GM12878 (cell line): ENCODE results near the gene MRPL34. TPM values are rescaled to one million over a fixed set of nuclear protein-coding genes. Genes with fewer than 3 reads are reported as not detected.

Experiments
- ATAC-seq: fragments of 200-7000 bp; cut with Tn5 transposase; 3 replicates; pipeline ENCODE4 v1.9.1; 2020; ENCODE audit warnings: mild to moderate bottlenecking, moderate library complexity
- BruUV-seq: library from RNA; stranded (reverse); fragments of 400-500 nt; replicated peaks from 2 replicates; lab custom pipeline; 2021; lab: Mats Ljungman, UMichigan
- CTCF ChIA-PET: fragments of 300-600 bp; sonication (Branson Sonifier 250); formaldehyde crosslinking; extraction: SDS; loops from one replicate; lab custom pipeline; 2021; ENCODE audit warnings: inconsistent platforms; lab: Yijun Ruan, JAX
- POLR2A ChIA-PET: fragments of 350-600 bp; formaldehyde crosslinking; extraction: SDS; loops from one replicate; lab custom pipeline; 2021; ENCODE audit warnings: inconsistent platforms; lab: Charles Lee
- RAD21 ChIA-PET: fragments of 300-600 bp; sonication (Branson Sonifier 250); formaldehyde crosslinking; loops from one replicate; lab custom pipeline; 2023; ENCODE audit warnings: antibody characterized with exemption; ENCODE audit not compliant: unreplicated experiment; lab: Charles Lee
- SMC1A ChIA-PET: fragments of 300-600 bp; sonication (Branson Sonifier 250); formaldehyde crosslinking; loops from one replicate; lab custom pipeline; 2023; ENCODE audit not compliant: unreplicated experiment, uncharacterized antibody; lab: Charles Lee
- DNase-seq: peaks from one replicate; pipeline ENCODE4 v3.0.0-alpha.2; 2011; ENCODE audit warnings: low read depth, low spot score
- FAIRE-seq: peaks from 3 replicates; lab custom pipeline; 2011; peaks lifted over from hg19 to GRCh38; lab: Jason Lieb, UNC
- H2AFZ ChIP-seq: 2 replicates; pipeline ENCODE4 v1.6.0; 2011; ENCODE audit warnings: low read depth, low read length, control low read depth; ENCODE audit not compliant: control insufficient read depth
- H3K27ac ChIP-seq: 2 replicates; pipeline ENCODE4 v1.5.1; 2011; ENCODE audit warnings: control low read depth; ENCODE audit not compliant: control insufficient read depth, insufficient read depth
- H3K27me3 ChIP-seq, 2 experiments: replicated peaks in 1 of 2; 2 replicates each; pipeline versions ENCODE4 v1.6.0 to v1.6.1; 2011; ENCODE audit warnings: low read length in 1 of 2; ENCODE audit not compliant: control insufficient read depth in 2 of 2, insufficient read depth in 2 of 2
- H3K36me3 ChIP-seq, 2 experiments: 2 replicates each; pipeline ENCODE4 v1.5.1; 2011; ENCODE audit warnings: low read length in 1 of 2; ENCODE audit not compliant: control insufficient read depth in 2 of 2, insufficient read depth in 2 of 2
- H3K4me1 ChIP-seq: 2 replicates; pipeline ENCODE4 v1.6.1; 2011; ENCODE audit warnings: mild to moderate bottlenecking, low read length, moderate library complexity, mixed read lengths; ENCODE audit not compliant: control insufficient read depth, insufficient read depth
- H3K4me2 ChIP-seq: 2 replicates; pipeline ENCODE4 v1.6.0; 2011; ENCODE audit warnings: control low read depth; ENCODE audit not compliant: control insufficient read depth, insufficient read depth
- H3K4me3 ChIP-seq: fragments of 200-600 bp; sonication (generic); 2 replicates; pipeline ENCODE4 v1.5.1; 2016
- H3K79me2 ChIP-seq: 2 replicates; pipeline ENCODE4 v1.6.0; 2011; ENCODE audit warnings: low read length; ENCODE audit not compliant: control insufficient read depth, insufficient read depth
- H3K9ac ChIP-seq: 2 replicates; pipeline ENCODE4 v1.8.0; 2011; ENCODE audit warnings: low read length, control low read depth, mixed read lengths; ENCODE audit not compliant: control insufficient read depth, insufficient read depth
- H3K9me3 ChIP-seq: replicated peaks from 3 replicates; pipeline ENCODE4 v1.5.1; 2011; ENCODE audit warnings: mild to moderate bottlenecking, low read length; ENCODE audit not compliant: control insufficient read depth, insufficient read depth
- H4K20me1 ChIP-seq: 2 replicates; pipeline ENCODE4 v1.6.0; 2011; ENCODE audit not compliant: control insufficient read depth, insufficient read depth
- ASH2L ChIP-seq: fragments of 300-600, 200-600 bp; sonication (generic); IDR thresholded peaks from 2 replicates; pipeline ENCODE4 v1.6.1; 2017; ENCODE audit warnings: low read depth, mild to moderate bottlenecking, borderline replicate concordance
- BMI1 ChIP-seq: fragments of 450-650 bp; IDR thresholded peaks from 2 replicates; pipeline ENCODE4 v1.6.1; 2016; ENCODE audit warnings: mild to moderate bottlenecking, moderate library complexity, borderline replicate concordance
- CBX5 ChIP-seq: sonication (generic); IDR thresholded peaks from 2 replicates; pipeline ENCODE4 v1.6.1; 2016; ENCODE audit warnings: low read depth, moderate library complexity, mild to moderate bottlenecking, inconsistent platforms
- CREB1 ChIP-seq: IDR thresholded peaks from 2 replicates; pipeline ENCODE4 v1.6.1; 2012; ENCODE audit warnings: low read depth, mild to moderate bottlenecking, inconsistent platforms
- ESRRA ChIP-seq: IDR thresholded peaks from 2 replicates; pipeline ENCODE4 v1.6.1; 2012; ENCODE audit warnings: mild to moderate bottlenecking, low read length, improper control_type of control experiment
- FOXK2 ChIP-seq: fragments of 450-650 bp; IDR thresholded peaks from 2 replicates; pipeline ENCODE4 v1.6.1; 2017; ENCODE audit warnings: mild to moderate bottlenecking, moderate library complexity
- RBBP5 ChIP-seq: fragments of 200-600 bp; sonication (generic); conservative IDR thresholded peaks from 2 replicates; pipeline ENCODE4 v1.6.1; 2016
- RELA ChIP-seq: fragments of 450-650 bp; IDR thresholded peaks from 2 replicates; pipeline ENCODE4 v1.8.0; 2014; ENCODE audit warnings: borderline replicate concordance; ENCODE audit not compliant: partially characterized antibody
- SRF ChIP-seq, 2 experiments: IDR thresholded peaks; 2 replicates each; pipeline ENCODE4 v1.6.1; 2011; ENCODE audit warnings: low read depth in 2 of 2, low read length in 2 of 2, mild to moderate bottlenecking in 1 of 2, moderate library complexity in 1 of 2
- ZNF217 ChIP-seq: fragments of 450-650 bp; IDR thresholded peaks from 2 replicates; pipeline ENCODE4 v1.6.1; 2017; ENCODE audit warnings: antibody characterized with exemption, mild to moderate bottlenecking
- WGBS: methylation state at CpG from one replicate; pipeline ENCODE4 v1.1.6; 2016; ENCODE audit warnings: low lambda C conversion rate; ENCODE audit not compliant: insufficient replicate concordance, insufficient coverage; ENCODE audit errors: missing lambda C conversion rate; 5-methylcytosine and 5-hydroxymethylcytosine counted together
- in situ Hi-C: fragments of 300-500 bp; cut with MboI; formaldehyde crosslinking; loops from 9 replicates; pipeline ENCODE4 v1.14.3; 2018; ENCODE audit warnings: mixed read lengths
- intact Hi-C: fragments of 100-400 bp; cut with micrococcal nuclease; formaldehyde crosslinking; loops from one replicate; pipeline ENCODE4 v1.14.2; 2022; ENCODE audit not compliant: unreplicated experiment
- polyA plus RNA-seq, 11 experiments: library from polyadenylated mRNA; depleted of rRNA in 4 of 11; unstranded in 6 of 11; stranded (reverse) in 5 of 11; fragments of >200 nt; fragmentation: Nextera tagmentation in 4 of 11; fragmentation: Illumina TruSeq in 1 of 11; extraction: Ambion mirVana in 4 of 11; extraction: Trizol in 1 of 11; gene quantifications; 1 replicate in 1 of 11; 2 replicates in 10 of 11; pipeline versions ENCODE4 v1.2.1 to v1.2.3, GENCODE V29; 2011 to 2016; ENCODE audit warnings: inconsistent platforms in 2 of 11, missing spikeins in 2 of 11, low read depth in 1 of 11
- total RNA-seq, 4 experiments: library from RNA; depleted of rRNA in 3 of 4; stranded (reverse); fragments of >200 nt in 3 of 4; fragmentation: Illumina TruSeq in 1 of 4; extraction: Trizol in 1 of 4; gene quantifications; 2 replicates each; pipeline versions ENCODE4 v1.2.1 to v1.2.3, GENCODE V29; 2013 to 2021
- TF ChIP-seq, protein P1 (sequence below): fragments of 450-650 bp; IDR thresholded peaks from 2 replicates; pipeline ENCODE4 v1.6.1; 2016; ENCODE audit warnings: mild to moderate bottlenecking
- TF ChIP-seq, protein P2 (sequence below): IDR thresholded peaks from 2 replicates; pipeline ENCODE4 v1.6.1; 2012; ENCODE audit warnings: low read depth, low read length, improper control_type of control experiment
- TF ChIP-seq, protein P3 (sequence below), 3 experiments: IDR thresholded peaks in 2 of 3; conservative IDR thresholded peaks in 1 of 3; 2 replicates each; pipeline ENCODE4 v1.5.1; 2011; ENCODE audit warnings: low read depth in 3 of 3, low read length in 3 of 3, mild to moderate bottlenecking in 3 of 3, control low read depth in 2 of 3, moderate library complexity in 2 of 3, inconsistent platforms in 1 of 3, mixed read lengths in 1 of 3; ENCODE audit not compliant: control insufficient read depth in 2 of 3, insufficient read depth in 1 of 3; ENCODE audit errors: extremely low read depth in 1 of 3
- TF ChIP-seq, protein P4 (sequence below): IDR thresholded peaks from 2 replicates; pipeline ENCODE4 v1.6.1; 2011; ENCODE audit warnings: low read depth, low read length, improper control_type of control experiment, borderline replicate concordance

Gene MRPL34
- total and polyA plus RNA-seq, 10 of the 15 experiments (the other 5 are each of a cell fraction or from before 2014, with no cell fraction given): 8.6 to 198 (median 78.6) TPM

DNA sequence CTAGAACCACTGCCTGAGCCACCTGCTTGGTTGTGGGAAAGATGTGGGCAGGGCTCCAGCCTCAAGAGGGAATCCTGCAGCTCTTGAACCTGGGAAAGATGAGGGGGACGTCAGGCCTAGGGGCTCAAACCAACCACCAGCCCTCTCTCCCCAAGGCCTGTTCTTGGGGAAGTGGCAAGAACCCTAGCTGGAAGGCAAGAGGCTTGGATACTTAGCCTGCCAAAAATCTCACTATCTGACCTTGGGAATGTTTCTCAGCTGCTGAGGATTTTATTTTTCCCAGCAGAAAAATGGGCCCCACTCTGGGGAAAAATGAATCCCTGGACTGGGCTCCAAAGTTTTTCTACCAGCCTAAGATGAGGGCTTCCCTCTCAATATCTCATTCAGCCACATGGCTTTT, 45.7 kb upstream of the MRPL34 start (continued):
- TF ChIP-seq ESRRA (no peak), FOXK2 (no peak), CREB1 (no peak), ZNF217 (no peak), RBBP5 (no peak)
- TF ChIP-seq, protein P1, sequence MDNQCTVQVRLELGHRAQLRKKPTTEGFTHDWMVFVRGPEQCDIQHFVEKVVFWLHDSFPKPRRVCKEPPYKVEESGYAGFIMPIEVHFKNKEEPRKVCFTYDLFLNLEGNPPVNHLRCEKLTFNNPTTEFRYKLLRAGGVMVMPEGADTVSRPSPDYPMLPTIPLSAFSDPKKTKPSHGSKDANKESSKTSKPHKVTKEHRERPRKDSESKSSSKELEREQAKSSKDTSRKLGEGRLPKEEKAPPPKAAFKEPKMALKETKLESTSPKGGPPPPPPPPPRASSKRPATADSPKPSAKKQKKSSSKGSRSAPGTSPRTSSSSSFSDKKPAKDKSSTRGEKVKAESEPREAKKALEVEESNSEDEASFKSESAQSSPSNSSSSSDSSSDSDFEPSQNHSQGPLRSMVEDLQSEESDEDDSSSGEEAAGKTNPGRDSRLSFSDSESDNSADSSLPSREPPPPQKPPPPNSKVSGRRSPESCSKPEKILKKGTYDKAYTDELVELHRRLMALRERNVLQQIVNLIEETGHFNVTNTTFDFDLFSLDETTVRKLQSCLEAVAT: no peak
- TF ChIP-seq, protein P2, sequence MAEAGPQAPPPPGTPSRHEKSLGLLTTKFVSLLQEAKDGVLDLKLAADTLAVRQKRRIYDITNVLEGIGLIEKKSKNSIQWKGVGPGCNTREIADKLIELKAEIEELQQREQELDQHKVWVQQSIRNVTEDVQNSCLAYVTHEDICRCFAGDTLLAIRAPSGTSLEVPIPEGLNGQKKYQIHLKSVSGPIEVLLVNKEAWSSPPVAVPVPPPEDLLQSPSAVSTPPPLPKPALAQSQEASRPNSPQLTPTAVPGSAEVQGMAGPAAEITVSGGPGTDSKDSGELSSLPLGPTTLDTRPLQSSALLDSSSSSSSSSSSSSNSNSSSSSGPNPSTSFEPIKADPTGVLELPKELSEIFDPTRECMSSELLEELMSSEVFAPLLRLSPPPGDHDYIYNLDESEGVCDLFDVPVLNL: no peak

DNA sequence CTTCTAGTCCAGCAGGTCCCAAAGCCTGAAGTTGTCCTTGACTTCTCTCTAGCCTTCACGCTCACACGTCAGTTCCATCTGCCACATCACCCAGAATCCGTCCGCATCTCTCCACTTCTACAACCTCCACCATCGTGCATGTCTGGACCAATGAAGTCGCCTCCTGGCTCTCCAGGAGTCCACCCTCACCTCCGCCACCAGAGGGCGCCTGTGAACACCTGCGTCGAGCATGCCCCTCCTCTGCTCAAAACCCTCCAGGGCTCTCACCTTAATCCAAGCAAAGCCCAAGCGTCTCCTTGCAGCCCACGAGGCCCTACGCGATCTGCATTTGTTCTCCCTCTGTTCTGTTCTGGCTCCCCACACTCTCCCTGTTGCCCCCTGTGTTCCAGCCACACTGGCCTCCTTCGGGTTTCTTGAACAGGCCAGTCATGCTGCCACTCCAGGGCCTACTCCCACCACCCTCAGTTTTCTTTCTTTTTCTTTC, 44.8 kb upstream of the MRPL34 start:
- no peaks in the 10 kb centered on the region for H3K36me3 ChIP-seq
- peak overlapping the region; percentile 77 for H2AFZ ChIP-seq
- BruUV-seq: no TSS peak
- H3K9ac ChIP-seq: no peak overlapping the region
- POLR2A ChIA-PET: interaction anchor here (0.6 kb wide), 1 partner anchor 48 kb away, joined by 3 read pairs; no protein-coding TSS in a partner anchor
- no peak overlapping the region; the same call in 1 of the 2 replicates for H3K4me2 ChIP-seq
- SMC1A ChIA-PET: interaction anchor here (0.6 to 1.9 kb wide), 8 partner anchors 14 to 195 kb away, joined by 3 to 7 read pairs (median 4); partner anchors contain the start of genes ABHD8, MRPL34 and USE1
- in situ Hi-C loops: no loop called here
- no peaks in the 10 kb centered on the region for H4K20me1 ChIP-seq
- intact Hi-C loops: loop anchor here (1.0 to 10.0 kb wide), 3 partner anchors 21 to 486 kb away; no protein-coding TSS in a partner anchor
- no peaks in the 10 kb centered on the region; the same call in 2 of the 3 replicates for H3K9me3 ChIP-seq
- FAIRE-seq (peak; percentile 96), DNase-seq (no peak), ATAC-seq (peak; percentile 100)
- no peak overlapping the region for H3K27ac ChIP-seq
- no peak overlapping the region for H3K4me3 ChIP-seq
- 3% methylated on average over 15 of the region's 15 CpGs for WGBS
- CTCF ChIA-PET: interaction anchor here (0.6 to 10.5 kb wide), 14 partner anchors 12 to 192 kb away, joined by 3 to 120 read pairs (median 4); partner anchors contain the start of genes ANKLE1, MRPL34 and USE1
- RAD21 ChIA-PET: interaction anchor here (0.7 to 2.3 kb wide), 7 partner anchors 10 to 192 kb away, joined by 3 to 12 read pairs (median 4); partner anchors contain the start of gene ANKLE1
- H3K4me1 ChIP-seq: peaks cover 7% of the 10 kb centered on the region
- H3K27me3 ChIP-seq: no peaks in the 10 kb centered on the region
- no peaks in the 10 kb centered on the region for H3K79me2 ChIP-seq
- TF ChIP-seq, protein P2: no peak
- TF ChIP-seq ASH2L: no peak
- TF ChIP-seq, protein P3, sequence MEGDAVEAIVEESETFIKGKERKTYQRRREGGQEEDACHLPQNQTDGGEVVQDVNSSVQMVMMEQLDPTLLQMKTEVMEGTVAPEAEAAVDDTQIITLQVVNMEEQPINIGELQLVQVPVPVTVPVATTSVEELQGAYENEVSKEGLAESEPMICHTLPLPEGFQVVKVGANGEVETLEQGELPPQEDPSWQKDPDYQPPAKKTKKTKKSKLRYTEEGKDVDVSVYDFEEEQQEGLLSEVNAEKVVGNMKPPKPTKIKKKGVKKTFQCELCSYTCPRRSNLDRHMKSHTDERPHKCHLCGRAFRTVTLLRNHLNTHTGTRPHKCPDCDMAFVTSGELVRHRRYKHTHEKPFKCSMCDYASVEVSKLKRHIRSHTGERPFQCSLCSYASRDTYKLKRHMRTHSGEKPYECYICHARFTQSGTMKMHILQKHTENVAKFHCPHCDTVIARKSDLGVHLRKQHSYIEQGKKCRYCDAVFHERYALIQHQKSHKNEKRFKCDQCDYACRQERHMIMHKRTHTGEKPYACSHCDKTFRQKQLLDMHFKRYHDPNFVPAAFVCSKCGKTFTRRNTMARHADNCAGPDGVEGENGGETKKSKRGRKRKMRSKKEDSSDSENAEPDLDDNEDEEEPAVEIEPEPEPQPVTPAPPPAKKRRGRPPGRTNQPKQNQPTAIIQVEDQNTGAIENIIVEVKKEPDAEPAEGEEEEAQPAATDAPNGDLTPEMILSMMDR (IDR thresholded peaks at IDR 0.05 in 2 of 3, conservative IDR thresholded peaks at IDR 0.05 in 1 of 3; ENCODE audit: control insufficient read depth in 2 of 3, extremely low read depth in 1 of 3, insufficient read depth in 1 of 3, low read depth in 3 of 3, low read length in 3 of 3): peak; percentile 90 to 99 (median 97)
- TF ChIP-seq, protein P4, sequence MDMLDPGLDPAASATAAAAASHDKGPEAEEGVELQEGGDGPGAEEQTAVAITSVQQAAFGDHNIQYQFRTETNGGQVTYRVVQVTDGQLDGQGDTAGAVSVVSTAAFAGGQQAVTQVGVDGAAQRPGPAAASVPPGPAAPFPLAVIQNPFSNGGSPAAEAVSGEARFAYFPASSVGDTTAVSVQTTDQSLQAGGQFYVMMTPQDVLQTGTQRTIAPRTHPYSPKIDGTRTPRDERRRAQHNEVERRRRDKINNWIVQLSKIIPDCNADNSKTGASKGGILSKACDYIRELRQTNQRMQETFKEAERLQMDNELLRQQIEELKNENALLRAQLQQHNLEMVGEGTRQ: no peak
- no peak for TF ChIP-seq RELA
- no peak for TF ChIP-seq SRF (IDR thresholded peaks at IDR 0.05; ENCODE audit: low read depth in 2 of 2, low read length in 2 of 2)
- no peak for TF ChIP-seq CBX5
- TF ChIP-seq BMI1: no peak
